OCI-LY7 (cell line): ENCODE measurements around the gene CEP192. TPM values are rescaled to one million over a fixed set of nuclear protein-coding genes. Genes with fewer than 3 reads are reported as not detected.
"Not testable (repeated sequence)": the region's sequence is repeated elsewhere in the genome, so short reads cannot be mapped to it uniquely, and the experiment has no call there.

ENCODE experiments used
- BruUV-seq: library from RNA; stranded (reverse); fragments of 400-500 nt; replicated peaks from 2 replicates; lab custom pipeline; 2021; lab: Mats Ljungman, UMichigan
- CTCF ChIA-PET: fragments of 300-600 bp; sonication (Branson Sonifier 250); formaldehyde crosslinking; loops from one replicate; lab custom pipeline; 2022; ENCODE audit warnings: antibody characterized with exemption; ENCODE audit not compliant: unreplicated experiment; lab: Charles Lee
- POLR2A ChIA-PET: fragments of 300-600 bp; sonication (Branson Sonifier 250); formaldehyde crosslinking; loops from one replicate; lab custom pipeline; 2022; ENCODE audit warnings: antibody characterized with exemption; lab: Charles Lee
- DNase-seq: peaks from one replicate; pipeline ENCODE4 v3.0.0-alpha.2; 2015; ENCODE audit warnings: low spot score
- H2AFZ ChIP-seq: fragments of 200-600 bp; sonication (generic), shearing (Covaris generic); 2 replicates; pipeline ENCODE4 v1.6.1; 2014; ENCODE audit warnings: mild to moderate bottlenecking, antibody characterized with exemption, low read length, moderate library complexity
- H3K27ac ChIP-seq: fragments of 200-600 bp; sonication (generic); 2 replicates; pipeline ENCODE4 v1.5.1; 2014; ENCODE audit warnings: mixed run types, low read depth, mild to moderate bottlenecking, moderate library complexity, low read length, inconsistent platforms; ENCODE audit not compliant: poor library complexity, severe bottlenecking
- H3K36me3 ChIP-seq: fragments of 200-600 bp; sonication (generic); 2 replicates; pipeline ENCODE4 v1.6.1; 2014; ENCODE audit warnings: mild to moderate bottlenecking, antibody characterized with exemption, low read length, moderate library complexity, mixed read lengths; ENCODE audit not compliant: insufficient read depth
- H3K4me1 ChIP-seq: fragments of 200-600 bp; sonication (generic); 2 replicates; pipeline ENCODE4 v1.5.1; 2014; ENCODE audit warnings: mild to moderate bottlenecking, low read length; ENCODE audit not compliant: insufficient read depth, poor library complexity, severe bottlenecking
- H3K4me2 ChIP-seq: fragments of 200-600 bp; sonication (generic); 2 replicates; pipeline ENCODE4 v1.6.1; 2014; ENCODE audit warnings: mild to moderate bottlenecking, low read length
- H3K4me3 ChIP-seq: fragments of 200-600 bp; sonication (generic); 2 replicates; pipeline ENCODE4 v1.5.1; 2014; ENCODE audit warnings: mild to moderate bottlenecking, low read depth, low read length; ENCODE audit not compliant: poor library complexity, severe bottlenecking
- H3K79me2 ChIP-seq: fragments of 200-600 bp; sonication (generic); 2 replicates; pipeline ENCODE4 v1.6.1; 2016; ENCODE audit warnings: low read depth, mild to moderate bottlenecking, low read length, moderate library complexity, mixed read lengths; ENCODE audit not compliant: insufficient read depth
- H3K9me2 ChIP-seq: fragments of 200-600 bp; sonication (generic); 2 replicates; pipeline ENCODE4 v1.6.1; 2016; ENCODE audit warnings: mild to moderate bottlenecking, low read length, mixed read lengths; ENCODE audit not compliant: insufficient read depth
- H3K9me3 ChIP-seq: fragments of 200-600 bp; sonication (generic); 2 replicates; pipeline ENCODE4 v1.6.1; 2014; ENCODE audit warnings: mild to moderate bottlenecking, mixed run types, low read length, mixed read lengths
- H4K20me1 ChIP-seq: fragments of 200-600 bp; sonication (generic); 2 replicates; pipeline ENCODE4 v1.6.1; 2014; ENCODE audit warnings: mild to moderate bottlenecking, antibody characterized with exemption, low read length, moderate library complexity, mixed read lengths; ENCODE audit not compliant: insufficient read depth
- CTCF ChIP-seq: fragments of 200-600 bp; sonication (generic); conservative IDR thresholded peaks from 2 replicates; pipeline ENCODE4 v1.5.1; 2014; ENCODE audit warnings: mild to moderate bottlenecking, antibody characterized with exemption, low read length, moderate library complexity, mixed read lengths
- EZH2phosphoT487 ChIP-seq: fragments of 200-600 bp; sonication (generic); IDR thresholded peaks from 2 replicates; pipeline ENCODE4 v1.6.1; 2018; ENCODE audit warnings: low read depth, borderline replicate concordance, mild to moderate bottlenecking, mixed run types, antibody characterized with exemption, low read length, moderate library complexity, mixed read lengths
- intact Hi-C: fragments of 100-400 bp; cut with micrococcal nuclease; formaldehyde crosslinking; loops from one replicate; pipeline ENCODE4 v1.10.0; 2022; ENCODE audit not compliant: unreplicated experiment
- total RNA-seq, 2 experiments: library from RNA; depleted of rRNA in 1 of 2; stranded (reverse); fragments of >200 nt in 1 of 2; shearing (Covaris generic) in 1 of 2; gene quantifications; 2 replicates each; pipeline ENCODE4 v1.2.3, GENCODE V29; 2014 to 2022

Gene CEP192
- total RNA-seq, 2 experiments from 2014 or later: 55.5 to 59.9 TPM

GRCh38 chr18:12973562-12974213 lies 17.5 kb upstream of the CEP192 start:
- Histone ChIP-seq H3K9me3 (no peaks in the 10 kb centered on the region), H3K4me1 (no peaks in the 10 kb centered on the region), H3K9me2 (no peaks in the 10 kb centered on the region), H3K27ac (no peak overlapping the region), H4K20me1 (no peaks in the 10 kb centered on the region), H3K4me3 (no peak overlapping the region), H3K79me2 (0 out of 2 replicates have a peak, but pooled peaks cover under 1% of the 10 kb centered on the region), H3K36me3 (peaks cover 95% of the 10 kb centered on the region), H2AFZ (no peak overlapping the region), H3K4me2 (no peak overlapping the region)
- intact Hi-C loops: no loop called here
- no TSS peak for BruUV-seq
- no peak for DNase-seq
- TF ChIP-seq EZH2phosphoT487 (no peak), CTCF (0 out of 2 replicates have a peak, but pooled peaks have one; percentile 18)
- ChIA-PET CTCF (no interaction called here), POLR2A (no interaction called here)

GRCh38 chr18:12975488-12975887 lies 15.7 kb upstream of the CEP192 start:
- CTCF ChIA-PET: interaction anchor here (1.1 kb wide), 1 partner anchor 109 kb away, joined by 3 read pairs; no protein-coding TSS in a partner anchor
- no peak for TF ChIP-seq EZH2phosphoT487
- no peak for TF ChIP-seq CTCF

GRCh38 chr18:12976305-12976704 lies 14.9 kb upstream of the CEP192 start:
- no TSS peak for BruUV-seq
- Histone ChIP-seq H3K4me1 (no peaks in the 10 kb centered on the region), H3K27ac (no peak overlapping the region), H3K9me2 (no peaks in the 10 kb centered on the region), H3K4me2 (no peak overlapping the region), H4K20me1 (no peaks in the 10 kb centered on the region), H3K4me3 (no peak overlapping the region), H2AFZ (no peak overlapping the region), H3K36me3 (peaks cover 74% of the 10 kb centered on the region), H3K9me3 (no peaks in the 10 kb centered on the region), H3K79me2 (no peaks in the 10 kb centered on the region)
- no peak for DNase-seq
- intact Hi-C loops: no loop called here
- ChIA-PET CTCF (interaction anchor here (1.1 kb wide), 1 partner anchor 108 kb away, joined by 3 read pairs; no protein-coding TSS in a partner anchor), POLR2A (interaction anchor here (0.7 to 1.0 kb wide), 2 partner anchors 9 to 15 kb away, joined by 3 read pairs; no protein-coding TSS in a partner anchor)
- TF ChIP-seq EZH2phosphoT487 (no peak), CTCF (no peak)

More at GRCh38 chr18:12975488-12975887, 15.7 kb upstream of the CEP192 start:
- POLR2A ChIA-PET: interaction anchor here (1.2 to 1.4 kb wide), 2 partner anchors 8 to 16 kb away, joined by 3 to 7 read pairs; partner anchors contain the start of gene CEP192
- no peak overlapping the region for H3K27ac ChIP-seq
- no peak for DNase-seq
- no peak overlapping the region for H3K4me3 ChIP-seq
- no peaks in the 10 kb centered on the region for H3K9me3 ChIP-seq
- no peak overlapping the region for H2AFZ ChIP-seq
- no peak overlapping the region for H3K4me2 ChIP-seq
- no peaks in the 10 kb centered on the region for H4K20me1 ChIP-seq
- peaks cover 81% of the 10 kb centered on the region for H3K36me3 ChIP-seq
- H3K79me2 ChIP-seq: no peaks in the 10 kb centered on the region
- no TSS peak for BruUV-seq
- no peaks in the 10 kb centered on the region for H3K4me1 ChIP-seq
- intact Hi-C loops: no loop called here
- H3K9me2 ChIP-seq: no peaks in the 10 kb centered on the region

- DNase-seq, H3K4me1 ChIP-seq, H4K20me1 ChIP-seq, H2AFZ ChIP-seq, H3K9me2 ChIP-seq, H3K4me3 ChIP-seq, intact Hi-C loops, H3K79me2 ChIP-seq, CTCF ChIA-PET, H3K27ac ChIP-seq, H3K9me3 ChIP-seq, POLR2A ChIA-PET, BruUV-seq, H3K4me2 ChIP-seq: not testable (repeated sequence)
- peaks cover 74% of the 10 kb centered on the region for H3K36me3 ChIP-seq
These were observed 11.1 kb upstream of the CEP192 start for GRCh38 chr18:12980065-12980464.
